AG09319 (cell line): ENCODE measurements around the gene SNAI3.

Experiments
- DNase-seq: peaks from one replicate; pipeline ENCODE4 v3.0.0-alpha.2; 2010; ENCODE audit warnings: low read depth; ENCODE audit errors: extremely low read depth
- TF ChIP-seq, protein P1 (sequence below): IDR thresholded peaks from 2 replicates; pipeline ENCODE4 v1.5.1; 2011; ENCODE audit warnings: low read depth, mild to moderate bottlenecking, inconsistent platforms, low read length, moderate library complexity

The SNAI3 gene

DNA sequence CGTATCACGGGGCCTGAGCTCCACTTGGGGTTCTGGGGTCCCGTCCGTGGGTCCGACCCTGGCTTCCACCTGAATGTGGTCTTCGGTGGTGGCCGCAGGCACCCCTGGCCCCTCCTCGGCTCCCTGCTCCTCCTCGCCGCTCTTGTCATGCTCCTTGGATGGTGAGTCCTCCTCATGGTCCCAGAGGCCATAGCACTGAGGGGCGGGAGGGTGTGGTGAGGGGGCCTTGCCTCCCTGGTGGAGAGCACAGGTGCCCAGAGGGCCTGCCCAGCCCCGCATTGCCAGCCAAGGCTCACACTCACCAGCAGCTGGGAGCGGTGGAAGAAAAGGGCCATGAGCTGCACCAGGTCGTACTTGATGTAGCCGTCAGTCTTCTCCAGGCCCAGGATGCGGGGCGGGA, 34.9 kb upstream of the SNAI3 start:
- no peak for DNase-seq
- TF ChIP-seq, protein P1, sequence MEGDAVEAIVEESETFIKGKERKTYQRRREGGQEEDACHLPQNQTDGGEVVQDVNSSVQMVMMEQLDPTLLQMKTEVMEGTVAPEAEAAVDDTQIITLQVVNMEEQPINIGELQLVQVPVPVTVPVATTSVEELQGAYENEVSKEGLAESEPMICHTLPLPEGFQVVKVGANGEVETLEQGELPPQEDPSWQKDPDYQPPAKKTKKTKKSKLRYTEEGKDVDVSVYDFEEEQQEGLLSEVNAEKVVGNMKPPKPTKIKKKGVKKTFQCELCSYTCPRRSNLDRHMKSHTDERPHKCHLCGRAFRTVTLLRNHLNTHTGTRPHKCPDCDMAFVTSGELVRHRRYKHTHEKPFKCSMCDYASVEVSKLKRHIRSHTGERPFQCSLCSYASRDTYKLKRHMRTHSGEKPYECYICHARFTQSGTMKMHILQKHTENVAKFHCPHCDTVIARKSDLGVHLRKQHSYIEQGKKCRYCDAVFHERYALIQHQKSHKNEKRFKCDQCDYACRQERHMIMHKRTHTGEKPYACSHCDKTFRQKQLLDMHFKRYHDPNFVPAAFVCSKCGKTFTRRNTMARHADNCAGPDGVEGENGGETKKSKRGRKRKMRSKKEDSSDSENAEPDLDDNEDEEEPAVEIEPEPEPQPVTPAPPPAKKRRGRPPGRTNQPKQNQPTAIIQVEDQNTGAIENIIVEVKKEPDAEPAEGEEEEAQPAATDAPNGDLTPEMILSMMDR: no peak

DNA sequence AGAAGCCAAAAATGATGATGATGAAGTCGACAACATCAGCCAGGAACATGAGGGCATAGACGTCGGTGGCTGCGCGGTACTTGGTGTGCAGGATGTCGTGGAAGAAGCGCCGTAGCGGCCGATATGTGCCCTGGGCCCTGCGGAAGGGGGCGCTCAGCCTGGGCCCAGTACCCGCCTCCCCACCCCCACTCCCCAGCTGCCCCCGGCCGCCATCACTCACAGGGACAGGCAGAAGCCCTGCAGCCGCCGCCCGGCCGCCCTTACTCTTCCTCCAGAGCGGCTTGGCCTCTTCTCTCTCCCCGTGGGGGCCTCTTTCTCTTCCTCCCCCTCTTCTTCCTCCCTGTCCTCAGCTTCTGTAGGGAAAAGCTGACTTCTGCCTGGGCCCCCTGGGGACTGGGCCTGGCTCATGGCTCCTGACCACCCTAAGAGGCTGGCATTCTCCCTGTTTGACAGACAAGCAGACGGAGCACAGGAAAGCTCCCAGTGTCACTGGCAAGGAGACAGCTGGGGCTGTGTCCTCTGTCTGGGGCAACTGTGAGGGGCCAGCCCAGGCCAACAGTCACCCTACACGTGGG, 34.2 kb upstream of the SNAI3 start:
- TF ChIP-seq, protein P1: no peak
- DNase-seq: no peak

DNA sequence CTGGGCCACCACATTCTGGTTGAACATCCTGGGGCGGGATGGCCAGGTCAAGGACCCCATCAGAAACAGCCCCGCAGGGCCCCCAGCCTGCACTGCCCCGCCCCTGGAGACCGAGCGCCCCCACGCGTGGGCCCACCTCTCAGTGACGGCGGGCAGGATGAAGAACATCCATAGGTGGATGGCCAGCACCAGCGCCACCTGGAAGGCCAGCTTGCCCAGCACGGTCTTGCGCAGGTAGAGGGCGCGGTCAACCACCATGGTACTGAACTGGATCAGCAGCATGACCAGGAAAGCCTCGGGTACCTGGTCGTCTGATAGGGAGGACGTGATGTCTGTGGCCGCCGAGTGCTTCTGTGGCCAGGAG, 33.6 kb upstream of the SNAI3 start:
- TF ChIP-seq, protein P1: no peak
- no peak for DNase-seq

- TF ChIP-seq, protein P1: no peak
- DNase-seq: no peak
Observed at GRCh38 chr16:88719267-88719932, 33.1 kb upstream of the SNAI3 start.

DNA sequence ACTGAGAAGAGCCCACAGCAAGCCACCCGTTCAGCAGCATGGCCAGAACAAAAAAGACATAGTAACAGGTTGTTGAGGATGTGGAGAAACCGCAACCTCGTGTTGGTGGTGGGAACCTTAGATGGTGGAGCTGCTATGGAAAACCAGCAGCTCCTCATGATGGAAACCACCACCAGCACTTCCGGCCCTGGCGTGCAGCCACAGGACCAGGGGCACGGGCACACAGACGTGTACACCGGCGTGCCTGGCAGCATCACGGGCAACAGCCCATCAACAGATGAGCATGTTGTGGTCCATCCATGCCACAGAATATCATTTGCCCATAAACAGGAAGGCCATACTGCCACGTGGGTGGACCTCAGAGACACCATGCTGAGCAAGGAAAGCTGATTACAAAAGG, 31.9 kb upstream of the SNAI3 start:
- TF ChIP-seq, protein P1: no peak
- no peak for DNase-seq

GRCh38 chr16:88716601-88717001, 30.3 kb upstream of the SNAI3 start:
- DNase-seq: no peak
- TF ChIP-seq, protein P1: no peak

DNA sequence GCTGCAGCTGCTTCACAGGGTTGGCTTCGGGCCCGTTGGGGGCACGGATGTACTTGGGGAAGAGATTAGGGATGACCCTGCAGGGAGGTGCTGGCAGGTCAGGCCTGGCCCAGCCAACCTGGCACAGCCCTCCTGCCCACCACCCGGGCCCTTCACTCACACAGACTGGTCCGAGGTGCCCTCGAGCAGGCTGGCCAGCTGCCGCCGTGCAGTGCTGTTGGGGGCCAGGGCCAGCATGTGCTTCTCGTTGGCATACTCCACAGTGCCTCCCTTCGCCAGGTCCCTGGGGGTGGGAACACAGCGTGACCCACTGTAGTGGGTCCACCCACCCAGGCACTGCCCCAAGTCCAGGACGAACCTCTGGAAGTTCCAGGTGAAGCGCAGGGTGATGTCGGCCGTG, 29.9 kb upstream of the SNAI3 start:
- TF ChIP-seq, protein P1: no peak
- no peak for DNase-seq
